Spleen (tissue), 11 donors: ENCODE results near the gene WNK1. TPM values are rescaled to one million over a fixed set of nuclear protein-coding genes. Genes with fewer than 3 reads are reported as not detected.
"Not testable (repeated sequence)": the region's sequence is repeated elsewhere in the genome, so short reads cannot be mapped to it uniquely, and the experiment has no call there.

Source experiments
- DNase-seq: peaks from one replicate; pipeline ENCODE4 v3.0.0-alpha.2; 2020
- H3K27ac ChIP-seq, 8 donors: fragments of 200-600 bp; sonication (generic) in 7 of 8; 1 replicate in 4 of 8; 2 replicates in 4 of 8; pipeline versions ENCODE4 v1.5.0 to v1.8.0; 2016 to 2021; ENCODE audit warnings: inconsistent platforms in 4 of 8, mild to moderate bottlenecking in 4 of 8, moderate library complexity in 1 of 8
- H3K27me3 ChIP-seq, 7 donors: fragments of 200-600 bp; sonication (generic) in 6 of 7; replicated peaks in 1 of 7; 1 replicate in 4 of 7; 2 replicates in 3 of 7; pipeline versions ENCODE4 v1.5.0 to v1.8.0; 2016 to 2021; ENCODE audit warnings: inconsistent platforms in 3 of 7, mild to moderate bottlenecking in 1 of 7
- H3K36me3 ChIP-seq, 6 donors: fragments of 200-600 bp; sonication (generic) in 5 of 6; 1 replicate in 4 of 6; 2 replicates in 2 of 6; pipeline versions ENCODE4 v1.5.0 to v1.8.0; 2016 to 2021; ENCODE audit warnings: inconsistent platforms in 2 of 6
- H3K4me1 ChIP-seq, 6 donors: fragments of 200-600 bp; sonication (generic) in 5 of 6; 1 replicate in 3 of 6; 2 replicates in 3 of 6; pipeline versions ENCODE4 v1.5.0 to v1.8.0; 2016 to 2021; ENCODE audit warnings: inconsistent platforms in 3 of 6
- H3K4me3 ChIP-seq, 8 donors: fragments of 200-600 bp; sonication (generic) in 7 of 8; 1 replicate in 4 of 8; 2 replicates in 4 of 8; pipeline versions ENCODE4 v1.5.0 to v1.8.0; 2016 to 2021; ENCODE audit warnings: inconsistent platforms in 4 of 8, mild to moderate bottlenecking in 4 of 8, moderate library complexity in 2 of 8
- H3K9me3 ChIP-seq, 8 donors: fragments of 200-600 bp; sonication (generic) in 7 of 8; 1 replicate in 4 of 8; 2 replicates in 4 of 8; pipeline versions ENCODE4 v1.5.0 to v1.8.0; 2016 to 2021; ENCODE audit warnings: inconsistent platforms in 4 of 8
- CTCF ChIP-seq, 11 experiments: fragments of 200-600 bp in 7 of 11; fragments of 450-650 bp in 4 of 11; sonication (generic) in 4 of 11; IDR thresholded peaks in 8 of 11; conservative IDR thresholded peaks in 3 of 11; 1 replicate in 7 of 11; 2 replicates in 4 of 11; pipeline versions ENCODE4 v1.4.0 to v1.8.0; 2016 to 2021; ENCODE audit warnings: antibody characterized with exemption in 11 of 11, inconsistent platforms in 4 of 11, mild to moderate bottlenecking in 1 of 11
- POLR2A ChIP-seq, 3 donors: fragments of 450-650 bp; IDR thresholded peaks; one replicate each; pipeline ENCODE4 v1.5.1; 2017; ENCODE audit warnings: antibody characterized with exemption in 3 of 3, mild to moderate bottlenecking in 1 of 3
- POLR2AphosphoS5 ChIP-seq, 3 donors: sonication (generic); formaldehyde crosslinking; IDR thresholded peaks; one replicate each; pipeline ENCODE4 v1.5.1; 2017; ENCODE audit warnings: antibody characterized with exemption in 3 of 3
- WGBS, 5 donors: extraction: QIAGEN DNeasy Blood & Tissue Kit in 3 of 5; methylation state at CpG; one replicate each; pipeline versions ENCODE4 v1.1.5 to v1.1.7; 2013 to 2018; 5-methylcytosine and 5-hydroxymethylcytosine counted together
- intact Hi-C: fragments of 100-400 bp; cut with DNase I; formaldehyde crosslinking; loops from one replicate; pipeline ENCODE4 v1.15.0; 2023; ENCODE audit warnings: low total_unique reads
- polyA plus RNA-seq, 3 donors: library from polyadenylated mRNA; stranded (reverse); fragments of 200-250 nt; gene quantifications; one replicate each; pipeline ENCODE4 v1.2.1, GENCODE V29; 2013
- total RNA-seq, 7 donors: library from RNA; depleted of rRNA in 3 of 7; stranded (reverse); fragments of >200 nt in 3 of 7; fragmentation: NEBNext Ultra II Directional in 4 of 7; extraction: Animal tissue kit (Norgen Biotek cat#: 25700) in 4 of 7; gene quantifications; one replicate each; pipeline versions ENCODE4 v1.1.0 to v1.2.1, GENCODE V29; 2016 to 2021
- donor health status: healthy with polysubstance abuse.
- donor health status: DM: no; HTN: no; CAD: no; lungs with moderate emphysema.
- donor health status: DM: no; HTN: no; CAD: no.
- donor health status: Bipolar disorder and iron deficiency.
- donor health status: healthy.
- donor health status: DM: no; HTN: no; CAD: no.
- donor health status: DM: yes; HTN: yes; CAD: no.

The WNK1 gene
- total and polyA plus RNA-seq, 10 donors: 8.8 to 261 (median 202) TPM

GRCh38 chr12:931060-931459 is 178.7 kb downstream of the WNK1 start:
- TF ChIP-seq POLR2AphosphoS5 (IDR thresholded peaks at IDR 0.05): no peak
- TF ChIP-seq CTCF (IDR thresholded peaks at IDR 0.05 in 8 of 11, conservative IDR thresholded peaks at IDR 0.05 in 3 of 11): no peak
- no peak for TF ChIP-seq POLR2A (IDR thresholded peaks at IDR 0.05)

GRCh38 chr12:931591-931990 is 179.2 kb downstream of the WNK1 start:
- no peaks in the 10 kb centered on the region for H3K27me3 ChIP-seq
- DNase-seq: no peak
- WGBS, 5 donors: 72 to 89% (median 82%) methylated on average over 4 of the region's 4 CpGs
- no peak overlapping the region for H3K27ac ChIP-seq
- intact Hi-C loops: no loop called here
- TF ChIP-seq POLR2A (IDR thresholded peaks at IDR 0.05) (no peak), POLR2AphosphoS5 (IDR thresholded peaks at IDR 0.05) (no peak), CTCF (IDR thresholded peaks at IDR 0.05 in 8 of 11, conservative IDR thresholded peaks at IDR 0.05 in 3 of 11) (no peak)
- H3K4me1 ChIP-seq: no peaks in the 10 kb centered on the region
- H3K36me3 ChIP-seq: peaks cover 2 to 75% (median 48%) of the 10 kb centered on the region in 6 donors
- no peak overlapping the region for H3K4me3 ChIP-seq
- no peaks in the 10 kb centered on the region for H3K9me3 ChIP-seq

More at GRCh38 chr12:931060-931459, 178.7 kb downstream of the WNK1 start:
- peaks cover 2 to 75% (median 50%) of the 10 kb centered on the region in 6 donors for H3K36me3 ChIP-seq
- DNase-seq: no peak
- no peaks in the 10 kb centered on the region for H3K4me1 ChIP-seq
- H3K27me3 ChIP-seq: no peaks in the 10 kb centered on the region
- no peak overlapping the region for H3K27ac ChIP-seq
- 92 to 99% (median 99%) methylated on average over 5 of the region's 5 CpGs for WGBS, 5 donors
- no peak overlapping the region for H3K4me3 ChIP-seq
- intact Hi-C loops: no loop called here
- H3K9me3 ChIP-seq: no peaks in the 10 kb centered on the region

- intact Hi-C loops, H3K27me3 ChIP-seq, H3K9me3 ChIP-seq, DNase-seq, H3K27ac ChIP-seq, H3K4me3 ChIP-seq, H3K4me1 ChIP-seq: not testable (repeated sequence)
- 91 to 97% (median 94%) methylated on average over 12 of the region's 12 CpGs for WGBS, 5 donors
- peaks cover 2 to 71% (median 20%) of the 10 kb centered on the region in 6 donors for H3K36me3 ChIP-seq
Observed at GRCh38 chr12:935891-936290, 183.5 kb downstream of the WNK1 start.

- no peaks in the 10 kb centered on the region for H3K4me1 ChIP-seq
- H3K27me3 ChIP-seq: no peaks in the 10 kb centered on the region
- DNase-seq: no peak
- intact Hi-C loops: no loop called here
- no peak overlapping the region for H3K4me3 ChIP-seq
- 88 to 94% (median 93%) methylated on average over 8 of the region's 8 CpGs for WGBS, 5 donors
- H3K36me3 ChIP-seq: peaks cover 0 to 71% (median 13%) of the 10 kb centered on the region in 6 donors
- H3K27ac ChIP-seq: no peak overlapping the region
- TF ChIP-seq CTCF (IDR thresholded peaks at IDR 0.05 in 8 of 11, conservative IDR thresholded peaks at IDR 0.05 in 3 of 11): no peak
- TF ChIP-seq POLR2A (IDR thresholded peaks at IDR 0.05): no peak
- no peak for TF ChIP-seq POLR2AphosphoS5 (IDR thresholded peaks at IDR 0.05)
- no peaks in the 10 kb centered on the region for H3K9me3 ChIP-seq
Observed at GRCh38 chr12:936377-937345, 184.3 kb downstream of the WNK1 start.
